Smooth muscle cell (in vitro differentiated cells): ENCODE measurements around the gene GTF2B. TPM values are rescaled to one million over a fixed set of nuclear protein-coding genes. Genes with fewer than 3 reads are reported as not detected.

Source experiments
- DNase-seq: peaks from one replicate; lab custom pipeline; 2025; ENCODE audit not compliant: unreplicated experiment; lab: John Stamatoyannopoulos, UW
- H2AFZ ChIP-seq: fragments of 200-600 bp; sonication (generic); 2 replicates; pipeline ENCODE4 v1.6.0; 2016; ENCODE audit warnings: antibody characterized with exemption, low read depth, mild to moderate bottlenecking
- H3F3A ChIP-seq: fragments of 200-600 bp; sonication (generic); 2 replicates; pipeline ENCODE4 v1.6.0; 2017; ENCODE audit warnings: antibody characterized with exemption, low read depth
- H3K27ac ChIP-seq: fragments of 200-600 bp; sonication (generic); 2 replicates; pipeline ENCODE4 v1.5.1; 2016; ENCODE audit warnings: low read depth, mild to moderate bottlenecking
- H3K27me3 ChIP-seq: fragments of 200-600 bp; sonication (generic); 2 replicates; pipeline ENCODE4 v1.6.1; 2016; ENCODE audit warnings: low read depth, mild to moderate bottlenecking
- H3K36me3 ChIP-seq: fragments of 200-600 bp; sonication (generic); 2 replicates; pipeline ENCODE4 v1.5.1; 2016; ENCODE audit warnings: low read depth
- H3K4me1 ChIP-seq: fragments of 200-600 bp; sonication (generic); 2 replicates; pipeline ENCODE4 v1.5.1; 2016; ENCODE audit warnings: low read depth
- H3K4me2 ChIP-seq: fragments of 200-600 bp; sonication (generic); 2 replicates; pipeline ENCODE4 v1.6.0; 2016; ENCODE audit warnings: mild to moderate bottlenecking
- H3K4me3 ChIP-seq: fragments of 200-600 bp; sonication (generic); 2 replicates; pipeline ENCODE4 v1.5.1; 2016; ENCODE audit warnings: mild to moderate bottlenecking
- H3K79me2 ChIP-seq: fragments of 200-600 bp; sonication (generic); 2 replicates; pipeline ENCODE4 v1.6.0; 2016; ENCODE audit warnings: low read depth, mild to moderate bottlenecking
- H3K9ac ChIP-seq: fragments of 200-600 bp; sonication (generic); 2 replicates; pipeline ENCODE4 v1.6.0; 2016; ENCODE audit warnings: low read depth
- H3K9me3 ChIP-seq: fragments of 200-600 bp; sonication (generic); replicated peaks from 2 replicates; pipeline ENCODE4 v1.5.1; 2016; ENCODE audit warnings: low read depth
- H4K20me1 ChIP-seq: fragments of 200-600 bp; sonication (generic); 2 replicates; pipeline ENCODE4 v1.6.0; 2016; ENCODE audit warnings: low read depth
- CTCF ChIP-seq: fragments of 200-600 bp; sonication (generic); IDR thresholded peaks from 2 replicates; pipeline ENCODE4 v1.5.1; 2017; ENCODE audit warnings: borderline replicate concordance, mild to moderate bottlenecking, antibody characterized with exemption; ENCODE audit not compliant: insufficient read depth, poor library complexity, severe bottlenecking
- WGBS: methylation state at CpG from one replicate; pipeline ENCODE4 v1.1.7; 2016; ENCODE audit warnings: low lambda C conversion rate; 5-methylcytosine and 5-hydroxymethylcytosine counted together
- polyA plus RNA-seq: library from polyadenylated mRNA; unstranded; fragments of >200 nt; fragmentation: Nextera tagmentation; extraction: Ambion mirVana; gene quantifications from 2 replicates; pipeline ENCODE4 v1.2.1, GENCODE V29; 2016
- total RNA-seq: library from RNA; depleted of rRNA; stranded (reverse); fragments of >200 nt; gene quantifications from 2 replicates; pipeline ENCODE4 v1.2.3, GENCODE V29; 2014

The GTF2B gene
- total and polyA plus RNA-seq, 2 experiments from 2014 or later: 51.0 to 75.2 TPM

- H3F3A ChIP-seq: peaks cover 19% of the 10 kb centered on the region
- no peaks in the 10 kb centered on the region for H3K36me3 ChIP-seq
- H3K27ac ChIP-seq: peak overlapping the region; percentile 95
- WGBS: 47% methylated on average over 6 of the region's 6 CpGs
- H3K9me3 ChIP-seq: no peaks in the 10 kb centered on the region
- H4K20me1 ChIP-seq: peaks cover 23% of the 10 kb centered on the region
- H3K4me3 ChIP-seq: no peak overlapping the region
- H3K4me2 ChIP-seq: peak overlapping the region; percentile 74
- peak overlapping the region; percentile 74 for H3K9ac ChIP-seq
- no peaks in the 10 kb centered on the region for H3K27me3 ChIP-seq
- peaks cover 77% of the 10 kb centered on the region for H3K79me2 ChIP-seq
- H3K4me1 ChIP-seq: peaks cover 6% of the 10 kb centered on the region
- H2AFZ ChIP-seq: no peak overlapping the region
- TF ChIP-seq CTCF: no peak
- DNase-seq: no peak
These were observed 23.4 kb downstream of the GTF2B start for GRCh38 chr1:88867743-88868521.

DNA sequence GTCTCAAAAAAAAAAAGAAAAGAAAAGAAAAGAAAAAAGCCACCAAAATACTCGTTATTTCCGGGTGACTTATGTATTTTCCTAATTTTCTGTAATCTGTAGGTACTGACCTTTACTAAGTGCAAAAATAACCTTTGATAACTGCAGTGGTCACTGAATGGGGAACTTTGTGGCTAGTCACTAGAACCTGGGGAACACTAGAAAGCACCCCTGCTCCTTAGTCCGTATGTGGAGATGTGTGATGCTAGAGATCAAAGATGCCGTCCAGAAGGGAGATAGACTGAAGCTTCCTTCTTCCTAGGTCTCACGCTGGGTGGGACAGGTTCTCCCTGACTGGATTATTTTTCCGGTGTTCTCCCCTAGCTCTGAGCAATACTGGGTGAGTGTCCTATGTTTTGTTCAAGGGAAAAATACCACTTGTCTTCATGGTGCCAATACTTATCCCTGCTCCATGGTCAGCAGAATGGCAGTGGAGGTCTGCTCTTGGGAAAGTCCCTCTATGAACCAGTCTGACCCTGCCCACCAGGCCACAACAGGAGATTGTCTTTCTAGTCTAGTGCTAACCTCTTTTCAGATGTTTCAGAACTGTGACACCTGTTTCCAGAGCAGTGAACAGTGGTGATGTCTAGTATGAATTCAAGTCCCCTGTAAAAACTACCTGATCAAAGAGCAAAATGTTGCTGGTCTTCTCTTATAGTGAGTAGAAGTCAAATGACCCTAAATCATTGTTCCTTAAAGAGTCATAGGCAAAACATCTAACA lies 39.9 kb downstream of the GTF2B start:
- TF ChIP-seq CTCF: no peak
- no peaks in the 10 kb centered on the region for H3K79me2 ChIP-seq
- 97% methylated on average over 6 of the region's 6 CpGs for WGBS
- H3F3A ChIP-seq: no peaks in the 10 kb centered on the region
- no peaks in the 10 kb centered on the region for H4K20me1 ChIP-seq
- no peak overlapping the region for H3K9ac ChIP-seq
- no peak overlapping the region for H2AFZ ChIP-seq
- H3K27ac ChIP-seq: peak overlapping the region; percentile 32
- peak overlapping the region; percentile 22 for H3K4me2 ChIP-seq
- H3K4me1 ChIP-seq: peaks cover 16% of the 10 kb centered on the region
- H3K27me3 ChIP-seq: no peaks in the 10 kb centered on the region
- no peaks in the 10 kb centered on the region for H3K9me3 ChIP-seq
- no peak overlapping the region for H3K4me3 ChIP-seq
- peaks cover 16% of the 10 kb centered on the region for H3K36me3 ChIP-seq
- no peak for DNase-seq

DNA sequence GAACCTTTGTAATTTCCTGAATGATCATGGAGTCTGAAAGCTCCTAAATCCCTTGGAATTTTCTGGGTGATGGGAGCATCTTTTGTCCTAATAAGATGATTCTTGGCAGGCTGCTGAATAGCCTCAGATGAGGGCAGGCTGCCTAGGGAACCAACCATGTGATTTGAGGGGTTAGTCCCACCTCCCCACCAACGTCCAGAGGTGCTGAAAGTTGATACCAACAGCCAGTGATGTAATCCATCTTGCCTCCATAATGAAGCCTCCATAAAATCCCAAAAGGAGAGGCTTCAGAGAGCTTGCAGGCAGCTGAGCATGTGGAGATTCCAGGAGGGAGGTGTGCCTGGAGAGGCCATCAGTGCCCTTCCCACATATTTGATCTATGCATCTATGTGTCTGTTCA lies 43.7 kb downstream of the GTF2B start:
- Histone ChIP-seq H2AFZ (no peak overlapping the region), H3K79me2 (no peaks in the 10 kb centered on the region), H3K27ac (no peak overlapping the region), H3K36me3 (peaks cover 3% of the 10 kb centered on the region), H3K9me3 (no peaks in the 10 kb centered on the region), H3K4me3 (no peak overlapping the region), H3K4me1 (peaks cover 16% of the 10 kb centered on the region), H4K20me1 (no peaks in the 10 kb centered on the region), H3K9ac (no peak overlapping the region), H3F3A (no peaks in the 10 kb centered on the region), H3K4me2 (no peak overlapping the region), H3K27me3 (no peaks in the 10 kb centered on the region)
- no peak for TF ChIP-seq CTCF
- 0% methylated on average over 1 of the region's 1 CpG for WGBS
- DNase-seq: no peak
